Activated T-cell treated with anti-CD3 and anti-CD28 coated beads, Interleukin-2, amount 50 U/mL, for 72 hours (primary cell): Measurements from ENCODE around the gene IFNG-AS1. TPM values are rescaled to one million over a fixed set of nuclear protein-coding genes. Genes with fewer than 3 reads are reported as not detected.
A peak's percentile ranks its signal among the peaks of the same experiment; 100 is the strongest.

ENCODE experiments used
- ATAC-seq, 2 donors: fragments of 150-1000 bp; cut with Tn5 transposase; replicated peaks in 1 of 2; 2 replicates each; pipeline ENCODE4 v1.10.0; 2021; ENCODE audit warnings: moderate library complexity in 2 of 2, mild to moderate bottlenecking in 1 of 2
- DNase-seq, 2 donors: peaks; one replicate each; pipeline ENCODE4 v3.0.0; 2021 to 2022; ENCODE audit warnings: mixed read lengths in 1 of 2
- H3K27ac Mint-ChIP-seq: one replicate; pipeline ENCODE4 v1.8.0; 2022; ENCODE audit warnings: mild to moderate bottlenecking, moderate library complexity, mixed read lengths
- H3K27me3 Mint-ChIP-seq: one replicate; pipeline ENCODE4 v1.8.0; 2022; ENCODE audit warnings: low read depth, mixed read lengths
- H3K36me3 Mint-ChIP-seq, 2 donors: one replicate each; pipeline ENCODE4 v1.8.0; 2022; ENCODE audit warnings: mixed read lengths in 2 of 2, mild to moderate bottlenecking in 1 of 2; ENCODE audit not compliant: insufficient read depth in 2 of 2
- H3K4me1 Mint-ChIP-seq: one replicate; pipeline ENCODE4 v1.8.0; 2022; ENCODE audit warnings: low read depth, mixed read lengths
- H3K4me3 Mint-ChIP-seq, 2 donors: one replicate each; pipeline ENCODE4 v1.8.0; 2022; ENCODE audit warnings: mild to moderate bottlenecking in 2 of 2, mixed read lengths in 2 of 2, moderate library complexity in 2 of 2
- H3K9me3 Mint-ChIP-seq, 2 donors: one replicate each; pipeline ENCODE4 v1.8.0; 2022; ENCODE audit warnings: mixed read lengths in 2 of 2
- total RNA-seq, 2 donors: library from RNA; stranded (reverse); gene quantifications; one replicate each; pipeline ENCODE4 v1.2.3, GENCODE V29; 2022

IFNG-AS1 gene
- total RNA-seq, 2 donors from 2014 or later, result not detected

- no peak overlapping the region for H3K4me3 Mint-ChIP-seq
- DNase-seq (no peak), ATAC-seq (no peak)
Observed at GRCh38 chr12:68001486-68002466, 12.5 kb downstream of the IFNG-AS1 start.

DNA sequence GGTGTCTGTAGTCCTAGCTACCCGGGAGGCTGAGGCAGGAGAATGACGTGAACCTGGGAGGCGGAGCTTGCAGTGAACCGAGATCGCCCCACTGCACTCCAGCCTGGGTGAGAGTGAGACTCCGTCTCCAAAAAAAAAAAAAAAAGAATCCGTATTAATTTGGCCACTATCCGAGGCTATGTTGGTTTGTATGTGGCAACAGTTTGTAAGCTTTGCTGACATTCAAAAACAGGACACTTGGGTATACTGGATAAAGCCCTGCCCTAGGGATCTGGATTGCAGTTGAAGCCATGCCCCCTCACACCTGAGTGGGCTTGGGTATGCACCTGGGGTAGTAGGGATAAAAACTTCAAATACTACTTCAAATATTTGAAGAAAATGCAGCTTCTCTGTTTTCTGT lies 14.5 kb downstream of the IFNG-AS1 start:
- no peak overlapping the region for H3K27ac Mint-ChIP-seq
- H3K4me1 Mint-ChIP-seq, result no peaks in the 10 kb centered on the region
- no peaks in the 10 kb centered on the region for H3K36me3 Mint-ChIP-seq
- no peak overlapping the region for H3K4me3 Mint-ChIP-seq
- H3K9me3 Mint-ChIP-seq, result no peaks in the 10 kb centered on the region
- no peak for ATAC-seq
- H3K27me3 Mint-ChIP-seq, result no peaks in the 10 kb centered on the region
- DNase-seq, result no peak

More at GRCh38 chr12:68001486-68002466, 12.5 kb downstream of the IFNG-AS1 start:
- Mint-ChIP-seq H3K36me3 (no peaks in the 10 kb centered on the region), H3K4me1 (peaks cover 9% of the 10 kb centered on the region), H3K9me3 (no peaks in the 10 kb centered on the region), H3K27me3 (no peaks in the 10 kb centered on the region), H3K27ac (no peak overlapping the region)

DNA sequence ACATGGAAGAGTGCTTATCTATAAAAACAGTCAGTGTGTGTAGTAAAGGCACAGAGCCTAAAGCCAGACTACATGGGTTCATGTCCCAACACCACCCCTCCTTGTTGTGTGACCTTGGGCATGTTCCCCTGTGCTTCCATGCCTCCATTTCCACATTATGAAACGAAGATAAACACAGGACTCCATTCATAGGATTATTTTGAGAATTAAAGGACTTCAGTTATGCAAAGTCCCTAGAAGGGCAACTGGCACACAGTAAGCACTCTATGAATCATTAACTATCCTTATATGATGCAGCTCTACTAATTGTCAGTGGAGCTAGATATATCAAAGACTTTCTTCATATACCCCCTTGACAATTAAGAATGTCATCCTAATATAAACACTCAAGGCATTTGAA lies 17.8 kb downstream of the IFNG-AS1 start:
- peaks cover 8% of the 10 kb centered on the region for H3K4me1 Mint-ChIP-seq
- peak overlapping the region; percentile 69 for H3K27ac Mint-ChIP-seq
- H3K4me3 Mint-ChIP-seq, result no peak overlapping the region
- no peaks in the 10 kb centered on the region for H3K9me3 Mint-ChIP-seq
- DNase-seq, result no peak
- H3K27me3 Mint-ChIP-seq, result no peaks in the 10 kb centered on the region
- no peak for ATAC-seq
- H3K36me3 Mint-ChIP-seq, result no peaks in the 10 kb centered on the region

DNA sequence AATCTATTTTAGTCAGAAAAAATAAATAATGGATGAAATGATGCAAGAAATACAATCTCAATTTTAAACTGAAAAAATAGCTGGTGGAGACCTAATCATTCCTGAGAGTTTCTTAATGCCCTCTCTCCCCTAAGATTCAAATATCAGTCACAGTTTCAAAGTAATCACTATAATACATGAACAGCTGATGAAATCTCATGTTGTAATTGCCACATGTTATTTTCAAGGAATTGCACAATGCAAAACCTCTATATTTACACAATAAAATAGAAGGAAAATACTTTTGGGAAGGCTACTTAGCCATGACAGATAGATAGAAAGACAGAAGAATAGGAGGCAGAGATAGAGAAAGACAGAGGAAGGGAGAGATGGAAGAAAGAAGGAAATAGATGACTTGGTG lies 18.2 kb downstream of the IFNG-AS1 start:
- no peak overlapping the region for H3K4me3 Mint-ChIP-seq
- H3K9me3 Mint-ChIP-seq, result no peaks in the 10 kb centered on the region
- H3K27me3 Mint-ChIP-seq, result no peaks in the 10 kb centered on the region
- peak overlapping the region; percentile 69 for H3K27ac Mint-ChIP-seq
- ATAC-seq (no peak), DNase-seq (no peak)
- H3K36me3 Mint-ChIP-seq, result no peaks in the 10 kb centered on the region
- peaks cover 12% of the 10 kb centered on the region for H3K4me1 Mint-ChIP-seq

- Mint-ChIP-seq H3K4me1 (peaks cover 15% of the 10 kb centered on the region), H3K4me3 (no peak overlapping the region), H3K9me3 (no peaks in the 10 kb centered on the region), H3K27ac (peak overlapping the region; percentile 13), H3K27me3 (no peaks in the 10 kb centered on the region), H3K36me3 (no peaks in the 10 kb centered on the region)
- DNase-seq (no peak), ATAC-seq (no peak)
Observed at GRCh38 chr12:68011206-68011881, 22.1 kb downstream of the IFNG-AS1 start.

GRCh38 chr12:68011882-68012207 lies 22.6 kb downstream of the IFNG-AS1 start:
- Mint-ChIP-seq H3K4me3 (peak overlapping the region in 1 of 2 donors; percentile 1), H3K36me3 (no peaks in the 10 kb centered on the region), H3K4me1 (peaks cover 15% of the 10 kb centered on the region), H3K27me3 (no peaks in the 10 kb centered on the region), H3K9me3 (no peaks in the 10 kb centered on the region), H3K27ac (no peak overlapping the region)
- ATAC-seq (no peak), DNase-seq (no peak)

DNA sequence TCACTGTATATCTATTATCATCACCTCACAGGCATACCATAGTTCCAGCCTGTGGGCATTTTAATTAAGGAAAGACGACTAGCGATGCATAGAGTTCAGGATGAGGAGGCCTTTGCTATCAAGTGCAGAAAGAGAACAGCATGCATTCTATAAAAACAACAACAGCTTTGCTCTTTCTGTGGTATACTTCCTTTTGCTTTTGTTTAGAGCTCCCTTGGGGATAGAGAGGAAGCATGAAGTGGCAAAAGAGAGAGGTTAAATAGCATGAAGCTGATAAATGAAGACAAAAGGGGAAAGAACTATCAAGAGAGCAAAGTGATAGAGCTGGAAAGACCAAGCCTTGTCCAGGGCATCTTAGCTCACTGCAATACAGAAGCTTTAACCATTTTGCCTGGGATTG lies 23.5 kb downstream of the IFNG-AS1 start:
- H3K27me3 Mint-ChIP-seq, result no peaks in the 10 kb centered on the region
- peaks cover 15% of the 10 kb centered on the region for H3K4me1 Mint-ChIP-seq

DNA sequence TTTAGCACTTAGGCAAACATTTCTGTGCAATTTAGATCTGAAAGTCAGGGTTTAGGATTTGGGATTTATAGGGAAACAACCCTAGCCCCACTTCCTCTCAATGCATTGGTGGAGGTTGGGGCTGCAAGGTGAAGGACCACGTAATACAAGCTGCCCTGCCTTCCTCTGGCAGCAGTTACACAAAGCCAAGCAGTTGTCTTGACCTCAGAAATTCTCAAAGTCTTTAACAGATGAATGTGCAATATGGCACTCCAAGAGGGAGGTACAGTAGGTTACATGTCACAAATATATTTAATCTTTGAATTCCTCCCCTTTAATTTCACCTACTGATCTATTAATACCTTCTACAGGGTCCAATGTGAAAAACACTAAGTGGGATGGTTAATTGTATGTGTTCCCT lies 23.9 kb downstream of the IFNG-AS1 start:
- Mint-ChIP-seq H3K4me3 (no peak overlapping the region), H3K9me3 (peaks cover 0 to 6% of the 10 kb centered on the region in 2 donors), H3K4me1 (peaks cover 15% of the 10 kb centered on the region), H3K27me3 (no peaks in the 10 kb centered on the region), H3K27ac (no peak overlapping the region), H3K36me3 (peaks cover 0 to 2% of the 10 kb centered on the region in 2 donors)
- ATAC-seq (no peak), DNase-seq (no peak)

More for the DNA sequence above, 23.5 kb downstream of the IFNG-AS1 start:
- DNase-seq (no peak), ATAC-seq (no peak)
- peaks cover 0 to 6% of the 10 kb centered on the region in 2 donors for H3K9me3 Mint-ChIP-seq
- peaks cover 0 to 2% of the 10 kb centered on the region in 2 donors for H3K36me3 Mint-ChIP-seq
- H3K4me3 Mint-ChIP-seq, result no peak overlapping the region
- H3K27ac Mint-ChIP-seq, result no peak overlapping the region

- Mint-ChIP-seq H3K36me3 (peaks cover 0 to 2% of the 10 kb centered on the region in 2 donors), H3K27me3 (no peaks in the 10 kb centered on the region), H3K9me3 (peaks cover 0 to 6% of the 10 kb centered on the region in 2 donors), H3K27ac (no peak overlapping the region), H3K4me1 (peaks cover 15% of the 10 kb centered on the region), H3K4me3 (no peak overlapping the region)
- no peak for ATAC-seq
- DNase-seq, result no peak
Observed at GRCh38 chr12:68016136-68016535, 26.9 kb downstream of the IFNG-AS1 start.

DNA sequence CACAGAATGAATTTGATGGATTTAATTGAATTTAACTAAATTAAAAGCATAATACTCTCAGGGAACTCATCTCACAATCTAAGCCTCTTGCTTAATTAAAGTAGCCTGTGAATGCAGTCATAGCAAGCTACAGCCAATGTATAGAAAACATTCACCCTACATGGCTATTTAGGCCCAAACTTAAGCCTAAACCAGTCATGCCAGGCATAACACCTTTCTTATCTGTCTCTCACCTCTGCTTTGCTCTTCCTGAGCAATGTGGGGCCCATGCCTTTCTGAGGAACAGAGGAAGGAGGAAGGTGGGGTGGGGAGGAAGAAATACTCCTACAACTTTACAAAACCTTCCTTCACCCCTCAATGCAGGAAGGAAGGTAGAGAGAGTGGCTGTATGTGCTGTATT lies 29.1 kb downstream of the IFNG-AS1 start:
- ATAC-seq (no peak), DNase-seq (no peak)
- no peak overlapping the region for H3K4me3 Mint-ChIP-seq
- H3K36me3 Mint-ChIP-seq, result peaks cover 3 to 4% of the 10 kb centered on the region in 2 donors
- no peak overlapping the region for H3K27ac Mint-ChIP-seq
- H3K27me3 Mint-ChIP-seq, result no peaks in the 10 kb centered on the region
- peaks cover 3 to 8% of the 10 kb centered on the region in 2 donors for H3K9me3 Mint-ChIP-seq
- no peaks in the 10 kb centered on the region for H3K4me1 Mint-ChIP-seq

DNA sequence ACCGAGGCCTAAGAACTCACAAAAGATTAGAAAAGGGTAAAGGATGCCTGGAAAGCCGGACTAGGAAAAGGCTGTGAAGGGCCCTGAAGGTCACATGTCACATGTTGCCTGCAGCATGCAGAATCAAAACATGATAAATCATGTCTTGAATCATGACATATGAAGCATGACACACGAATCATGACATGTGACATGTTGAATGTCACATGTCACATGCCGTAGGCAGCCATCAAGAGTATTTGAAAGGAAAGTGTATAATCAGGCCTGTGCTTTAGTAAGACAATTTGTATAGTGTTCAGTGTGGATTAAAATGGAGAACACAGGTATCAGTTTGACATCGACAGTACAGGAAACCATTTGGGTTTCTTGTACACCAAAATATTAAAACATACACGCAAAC lies 30.8 kb downstream of the IFNG-AS1 start:
- ATAC-seq (no peak), DNase-seq (no peak)
- H3K4me1 Mint-ChIP-seq, result no peaks in the 10 kb centered on the region
- peaks cover 5 to 13% of the 10 kb centered on the region in 2 donors for H3K9me3 Mint-ChIP-seq
- no peak overlapping the region for H3K27ac Mint-ChIP-seq
- peaks cover 6% of the 10 kb centered on the region for H3K27me3 Mint-ChIP-seq
- no peak overlapping the region for H3K4me3 Mint-ChIP-seq
- peaks cover 3 to 6% of the 10 kb centered on the region in 2 donors for H3K36me3 Mint-ChIP-seq

- H3K27me3 Mint-ChIP-seq, result peaks cover 6% of the 10 kb centered on the region
- peaks cover 3 to 6% of the 10 kb centered on the region in 2 donors for H3K36me3 Mint-ChIP-seq
- no peaks in the 10 kb centered on the region for H3K4me1 Mint-ChIP-seq
- ATAC-seq (no peak), DNase-seq (no peak)
- H3K27ac Mint-ChIP-seq, result no peak overlapping the region
- H3K4me3 Mint-ChIP-seq, result no peak overlapping the region
- H3K9me3 Mint-ChIP-seq, result peaks cover 5 to 13% of the 10 kb centered on the region in 2 donors
Observed at GRCh38 chr12:68020699-68021098, 31.5 kb downstream of the IFNG-AS1 start.

DNA sequence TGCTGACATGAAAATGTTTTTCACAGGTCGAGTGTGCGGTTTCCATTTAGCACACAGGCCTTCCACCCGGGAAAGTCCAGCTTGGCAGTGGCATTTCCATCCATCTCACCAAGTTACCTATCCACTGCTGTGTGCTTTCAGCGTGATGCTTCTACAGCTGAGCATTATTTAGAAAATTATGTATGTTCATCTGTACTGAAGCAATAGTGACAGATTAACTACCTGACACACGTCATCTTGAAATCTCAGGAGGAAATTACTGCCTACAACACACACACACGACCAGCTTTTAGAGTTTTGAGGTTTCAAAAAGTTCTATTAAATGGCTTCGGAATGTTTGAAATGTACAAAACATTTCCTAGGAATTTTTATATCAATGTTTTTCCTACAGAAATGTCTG lies 39.4 kb downstream of the IFNG-AS1 start:
- Mint-ChIP-seq H3K4me3 (peak overlapping the region in 1 of 2 donors; percentile 24), H3K4me1 (peaks cover 26% of the 10 kb centered on the region), H3K27me3 (peaks cover 6% of the 10 kb centered on the region), H3K36me3 (peaks cover 2 to 5% of the 10 kb centered on the region in 2 donors), H3K9me3 (peaks cover 2 to 5% of the 10 kb centered on the region in 2 donors), H3K27ac (no peak overlapping the region)
- DNase-seq (no peak), ATAC-seq (peak; percentile 13 to 36)
